Stomach (tissue), 4 donors: ENCODE data around the gene BLCAP.

Experiments
- POLR2A ChIP-seq, 4 donors: fragments of 450-650 bp; IDR thresholded peaks; one replicate each; pipeline ENCODE4 v1.6.1; 2016; ENCODE audit warnings: antibody characterized with exemption in 4 of 4, control low read depth in 2 of 4, mild to moderate bottlenecking in 1 of 4, moderate library complexity in 1 of 4
- POLR2AphosphoS5 ChIP-seq, 3 donors: sonication (generic); formaldehyde crosslinking; IDR thresholded peaks; one replicate each; pipeline ENCODE4 v1.6.1; 2016; ENCODE audit warnings: antibody characterized with exemption in 3 of 3
- TF ChIP-seq, protein P1 (sequence below), 7 experiments: fragments of 450-650 bp in 4 of 7; fragments of 200-600 bp in 3 of 7; sonication (generic) in 3 of 7; IDR thresholded peaks; one replicate each; pipeline ENCODE4 v1.5.1; 2016 to 2019; ENCODE audit warnings: antibody characterized with exemption in 7 of 7, control low read depth in 2 of 7, mild to moderate bottlenecking in 1 of 7

DNA sequence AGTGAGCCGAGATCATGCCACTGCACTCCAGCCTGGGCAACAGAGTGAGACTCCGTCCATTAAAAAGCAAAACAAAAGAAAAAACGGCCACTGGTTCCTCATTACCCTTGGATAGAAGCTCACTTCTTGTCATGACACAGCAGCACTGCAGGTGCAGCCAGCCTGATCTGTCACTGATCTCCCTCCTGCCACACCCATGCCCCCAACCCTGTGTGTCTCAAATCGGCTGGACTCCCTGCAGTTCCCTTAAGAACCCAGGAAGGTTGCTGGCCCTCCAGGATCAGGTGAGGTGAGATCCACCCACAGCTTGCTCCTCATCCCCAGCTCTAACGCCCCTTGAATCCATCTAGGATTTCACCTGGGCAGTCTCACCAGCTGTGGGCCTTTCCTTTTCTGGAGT lies 32.9 kb downstream of the BLCAP start:
- no peak for TF ChIP-seq POLR2AphosphoS5 (IDR thresholded peaks at IDR 0.05)
- TF ChIP-seq, protein P1, sequence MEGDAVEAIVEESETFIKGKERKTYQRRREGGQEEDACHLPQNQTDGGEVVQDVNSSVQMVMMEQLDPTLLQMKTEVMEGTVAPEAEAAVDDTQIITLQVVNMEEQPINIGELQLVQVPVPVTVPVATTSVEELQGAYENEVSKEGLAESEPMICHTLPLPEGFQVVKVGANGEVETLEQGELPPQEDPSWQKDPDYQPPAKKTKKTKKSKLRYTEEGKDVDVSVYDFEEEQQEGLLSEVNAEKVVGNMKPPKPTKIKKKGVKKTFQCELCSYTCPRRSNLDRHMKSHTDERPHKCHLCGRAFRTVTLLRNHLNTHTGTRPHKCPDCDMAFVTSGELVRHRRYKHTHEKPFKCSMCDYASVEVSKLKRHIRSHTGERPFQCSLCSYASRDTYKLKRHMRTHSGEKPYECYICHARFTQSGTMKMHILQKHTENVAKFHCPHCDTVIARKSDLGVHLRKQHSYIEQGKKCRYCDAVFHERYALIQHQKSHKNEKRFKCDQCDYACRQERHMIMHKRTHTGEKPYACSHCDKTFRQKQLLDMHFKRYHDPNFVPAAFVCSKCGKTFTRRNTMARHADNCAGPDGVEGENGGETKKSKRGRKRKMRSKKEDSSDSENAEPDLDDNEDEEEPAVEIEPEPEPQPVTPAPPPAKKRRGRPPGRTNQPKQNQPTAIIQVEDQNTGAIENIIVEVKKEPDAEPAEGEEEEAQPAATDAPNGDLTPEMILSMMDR (IDR thresholded peaks at IDR 0.05), result no peak
- no peak for TF ChIP-seq POLR2A (IDR thresholded peaks at IDR 0.05)
